Uterus (tissue), 2 donors: ENCODE results near the gene MYL7.

Source experiments
- CTCF ChIP-seq, 4 experiments: fragments of 200-600 bp in 2 of 4; fragments of 450-650 bp in 2 of 4; sonication (generic) in 2 of 4; IDR thresholded peaks; one replicate each; pipeline ENCODE4 v1.5.1; 2016 to 2019; ENCODE audit warnings: antibody characterized with exemption in 4 of 4, mild to moderate bottlenecking in 2 of 4, moderate library complexity in 1 of 4
- POLR2A ChIP-seq, 2 donors: fragments of 450-650 bp; IDR thresholded peaks; one replicate each; pipeline ENCODE4 v1.6.1; 2016; ENCODE audit warnings: antibody characterized with exemption in 2 of 2, mild to moderate bottlenecking in 1 of 2, moderate library complexity in 1 of 2

GRCh38 chr7:44104860-44105771 is 36.0 kb downstream of the MYL7 start:
- TF ChIP-seq CTCF (IDR thresholded peaks at IDR 0.05) (peak in 1 of 4 experiments; percentile 18), POLR2A (IDR thresholded peaks at IDR 0.05) (peak in 1 of 2 donors; percentile 54)
